SHP77 (cell line): ENCODE measurements around the gene IL22RA2.
"Not testable (repeated sequence)": the region's sequence is repeated elsewhere in the genome, so short reads cannot be mapped to it uniquely, and the experiment has no call there.

Source experiments
- DNase-seq, 2 experiments: peaks; one replicate each; lab custom pipeline; 2025; lab: John Stamatoyannopoulos, UW

The IL22RA2 gene

DNA sequence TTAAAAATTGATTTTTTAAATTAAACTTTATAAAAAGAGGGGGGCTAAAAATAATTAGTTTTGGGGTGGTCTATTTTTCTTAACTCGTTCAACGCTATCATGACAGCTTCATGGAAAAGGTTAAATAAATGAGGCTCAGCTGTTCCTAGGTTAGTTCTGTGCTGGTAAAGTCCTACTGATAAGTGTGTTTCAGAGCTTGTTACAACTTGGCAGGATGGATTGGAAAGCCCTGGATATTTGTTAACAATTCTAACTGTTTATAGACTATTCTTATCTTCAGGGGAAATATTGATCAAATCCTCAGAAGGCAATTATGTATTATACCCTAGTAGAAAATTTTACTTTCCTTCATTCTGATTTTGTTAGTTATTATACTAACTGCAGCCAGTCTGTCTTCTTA lies 50.4 kb downstream of the IL22RA2 start:
- no peak for DNase-seq

- DNase-seq = no peak
Measured at GRCh38 chr6:137122612-137123011, 50.8 kb downstream of the IL22RA2 start.

DNA sequence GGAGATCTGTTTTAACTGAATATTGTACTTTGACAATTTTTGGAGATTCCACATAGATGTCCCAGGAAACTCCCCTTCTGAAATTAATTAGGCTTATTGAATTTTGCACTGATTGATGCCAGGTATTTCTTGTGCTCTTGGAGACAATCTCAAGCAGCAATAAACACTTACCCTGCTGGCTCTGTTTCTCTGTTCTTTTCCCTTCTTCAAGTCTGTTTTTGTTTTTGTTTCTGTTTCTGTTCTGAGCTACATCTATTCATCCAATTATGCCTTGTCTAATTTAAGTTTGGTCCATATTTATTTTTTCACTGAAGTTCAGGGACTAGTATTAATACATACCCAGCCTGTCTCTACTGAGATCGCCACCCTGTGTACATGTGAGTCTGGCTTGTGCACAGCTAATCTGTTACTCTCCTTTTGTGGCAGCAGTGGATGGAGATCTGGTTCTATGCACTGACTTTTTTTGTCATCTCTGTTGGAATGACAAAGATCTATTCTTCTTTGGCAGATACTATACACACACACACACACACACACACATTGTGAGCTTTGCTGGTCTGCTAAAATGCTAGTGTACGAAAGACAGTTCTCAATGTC lies 51.9 kb downstream of the IL22RA2 start:
- DNase-seq = no peak

DNA sequence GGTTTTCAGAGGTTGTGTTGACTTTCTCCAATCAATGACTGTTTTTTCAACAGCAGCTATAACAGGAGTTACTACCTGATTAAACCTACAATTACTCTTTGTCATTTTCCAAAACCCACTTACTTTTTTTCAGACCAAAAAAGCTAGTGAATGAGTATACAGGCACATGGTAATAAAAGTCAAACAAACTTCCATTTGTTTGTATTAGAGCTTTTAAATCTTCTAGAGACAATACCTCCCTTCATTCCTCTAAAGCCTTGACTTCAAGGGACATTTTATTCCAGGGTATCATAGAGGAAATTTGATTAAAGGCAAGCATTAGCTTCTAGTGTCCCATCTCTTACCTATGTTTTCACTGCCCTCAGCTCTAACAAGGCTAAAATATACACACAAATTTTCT lies 52.7 kb downstream of the IL22RA2 start:
- DNase-seq = no peak

DNA sequence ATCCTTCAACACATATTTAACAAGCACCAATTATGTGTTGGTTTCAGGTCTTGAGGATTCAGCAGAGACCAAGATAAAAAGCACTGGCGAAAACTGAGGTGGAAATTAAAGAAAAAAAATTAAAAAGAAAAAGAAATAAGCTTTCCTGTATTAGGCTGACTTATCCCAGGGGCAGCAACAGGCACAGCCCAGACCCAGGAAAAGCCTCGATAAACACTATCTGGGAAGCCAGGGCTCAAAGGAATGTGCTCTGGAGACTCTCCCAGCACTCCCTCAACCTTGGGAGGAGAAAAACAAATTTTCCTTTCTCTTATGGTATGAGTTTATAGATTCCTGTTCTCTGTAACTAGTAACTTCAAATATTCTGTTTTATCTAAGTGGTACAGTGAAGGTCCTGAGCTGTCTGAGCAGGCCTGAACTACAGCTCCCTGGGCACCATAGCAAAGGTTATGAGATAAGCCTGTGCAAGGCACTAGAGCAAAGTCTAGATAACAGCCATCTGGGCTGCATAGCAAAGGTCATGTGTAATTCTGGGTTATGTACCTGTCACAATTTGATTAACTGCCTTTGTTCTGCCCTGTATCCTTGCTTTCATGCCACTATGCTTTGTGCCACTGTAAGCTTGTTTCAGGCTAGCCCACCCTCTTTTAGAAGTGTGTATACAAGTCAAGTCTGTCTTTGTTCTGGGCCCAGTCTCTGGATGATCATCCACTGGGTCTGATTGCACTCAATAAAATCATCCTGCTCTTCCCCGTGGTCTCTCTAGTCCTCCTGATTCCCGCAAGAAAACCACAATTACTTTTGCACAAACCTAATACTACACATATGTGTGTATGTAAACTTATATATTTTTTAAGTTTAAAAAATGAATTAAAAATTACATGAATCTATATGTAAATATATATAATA lies 54.0 kb downstream of the IL22RA2 start:
- DNase-seq = no peak

- DNase-seq = no peak
Measured at GRCh38 chr6:137117581-137117980, 55.9 kb downstream of the IL22RA2 start.

DNA sequence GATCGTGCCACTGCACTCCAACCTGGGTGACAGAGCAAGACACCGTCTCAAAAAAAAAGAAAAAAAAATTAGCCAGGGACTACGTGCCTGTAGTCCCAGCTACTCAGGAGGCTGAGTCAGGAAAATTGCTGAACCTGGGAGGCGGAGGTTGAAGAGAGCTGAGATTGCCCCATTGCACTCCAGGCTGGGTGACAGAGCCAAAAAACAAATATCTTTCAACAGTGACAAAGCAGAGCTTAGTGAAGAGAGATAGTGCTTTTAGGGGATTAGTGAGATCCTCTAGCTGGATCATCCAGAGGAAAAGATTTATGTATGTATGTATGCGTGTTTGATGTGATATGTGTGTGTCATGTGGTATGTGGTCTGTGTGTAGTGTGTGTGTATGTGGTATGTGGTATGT lies 56.6 kb downstream of the IL22RA2 start:
- DNase-seq = no peak

GRCh38 chr6:137115658-137116057 lies 57.8 kb downstream of the IL22RA2 start:
- DNase-seq = no peak

DNA sequence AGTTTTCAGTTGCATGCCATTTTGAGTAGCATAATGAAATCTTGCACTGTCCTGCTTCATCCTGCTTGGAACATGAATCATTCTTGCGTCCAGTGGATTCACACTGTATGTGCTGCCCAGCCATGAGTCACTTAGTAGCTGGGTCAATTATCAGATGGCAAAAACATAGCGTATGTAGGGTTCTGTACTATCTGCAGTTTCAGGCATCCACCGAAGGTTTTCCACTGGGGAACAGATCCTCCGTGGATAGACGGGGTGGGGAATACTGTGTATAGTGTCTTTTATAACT lies 61.4 kb downstream of the IL22RA2 start:
- DNase-seq = no peak

- no peak for DNase-seq
Measured at GRCh38 chr6:137111296-137112066, 62.0 kb downstream of the IL22RA2 start.

DNA sequence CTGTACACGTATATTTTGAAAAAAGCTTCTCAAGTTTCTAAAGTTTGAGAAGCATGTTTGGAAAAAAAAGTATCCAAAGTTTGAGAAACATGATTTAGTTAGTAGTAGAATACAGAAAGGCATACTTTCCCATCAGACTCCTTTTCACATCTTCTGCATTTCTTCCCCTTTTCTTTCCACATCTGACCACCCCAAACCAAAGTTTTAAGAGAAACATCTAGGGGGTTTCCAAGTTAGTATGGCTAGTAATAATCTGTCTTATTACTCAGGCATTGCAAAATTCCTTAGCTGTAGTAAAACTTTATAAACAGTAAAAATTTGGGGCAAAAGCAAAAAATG lies 65.7 kb downstream of the IL22RA2 start:
- DNase-seq = no peak

GRCh38 chr6:137107047-137107766 lies 66.2 kb downstream of the IL22RA2 start:
- not testable (repeated sequence) for DNase-seq

- DNase-seq = no peak
Measured at GRCh38 chr6:137106183-137106582, 67.3 kb downstream of the IL22RA2 start.

DNA sequence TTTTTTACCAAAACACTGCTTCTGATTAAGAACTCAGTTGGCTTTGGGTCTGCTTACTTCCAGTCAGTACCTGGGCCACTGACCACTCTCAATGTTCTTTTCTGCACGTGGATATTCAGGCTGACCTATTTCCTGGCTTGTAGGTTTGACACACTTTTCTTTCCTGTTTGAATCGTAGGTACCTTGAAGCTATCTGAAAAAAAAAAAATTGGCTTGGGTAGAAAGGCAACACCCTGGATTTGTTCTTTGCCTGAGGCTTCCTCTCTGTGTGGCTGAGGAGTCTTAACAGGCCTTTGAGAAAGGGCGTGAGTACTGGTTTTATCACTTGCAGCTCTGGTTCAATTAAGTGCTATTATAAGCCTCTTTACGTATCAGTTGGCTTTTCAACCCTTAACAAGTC lies 68.1 kb downstream of the IL22RA2 start:
- no peak for DNase-seq

- no peak for DNase-seq
Measured at GRCh38 chr6:137104926-137105325, 68.5 kb downstream of the IL22RA2 start.

GRCh38 chr6:137102851-137103492 lies 70.5 kb downstream of the IL22RA2 start:
- DNase-seq = no peak

GRCh38 chr6:137102050-137102848 lies 71.2 kb downstream of the IL22RA2 start:
- DNase-seq = no peak

- DNase-seq = no peak
Measured at GRCh38 chr6:137099689-137100403, 73.6 kb downstream of the IL22RA2 start.

- DNase-seq = no peak
Measured at GRCh38 chr6:137097526-137097925, 75.9 kb downstream of the IL22RA2 start.

GRCh38 chr6:137097057-137097456 lies 76.4 kb downstream of the IL22RA2 start:
- DNase-seq = no peak
